Dendritic cell treated with granulocyte-macrophage colony-stimulating factor and Interleukin-4, amounts not matched to agents 40 ng/mL and 50 ng/mL, for 4 days (primary cell): ENCODE results near the gene SMAD2.
"Not testable (repeated sequence)": the region's sequence is repeated elsewhere in the genome, so short reads cannot be mapped to it uniquely, and the experiment has no call there.

Experiments
- H3K27ac Mint-ChIP-seq: one replicate; pipeline ENCODE4 v1.8.0; 2022; ENCODE audit warnings: mild to moderate bottlenecking, mixed read lengths
- H3K27me3 Mint-ChIP-seq: one replicate; pipeline ENCODE4 v1.8.0; 2022; ENCODE audit warnings: mild to moderate bottlenecking, mixed read lengths
- H3K36me3 Mint-ChIP-seq: one replicate; pipeline ENCODE4 v1.8.0; 2022; ENCODE audit warnings: low read depth, mixed read lengths
- H3K4me1 Mint-ChIP-seq: one replicate; pipeline ENCODE4 v1.8.0; 2022; ENCODE audit warnings: low read depth, mixed read lengths
- H3K4me3 Mint-ChIP-seq: one replicate; pipeline ENCODE4 v1.8.0; 2022; ENCODE audit warnings: mild to moderate bottlenecking, moderate library complexity, mixed read lengths
- H3K9me3 Mint-ChIP-seq: one replicate; pipeline ENCODE4 v1.8.0; 2022; ENCODE audit warnings: mixed read lengths
- intact Hi-C: fragments of 100-400 bp; cut with micrococcal nuclease; formaldehyde crosslinking; loops from one replicate; pipeline ENCODE4 v1.15.0; 2022

SMAD2 gene

DNA sequence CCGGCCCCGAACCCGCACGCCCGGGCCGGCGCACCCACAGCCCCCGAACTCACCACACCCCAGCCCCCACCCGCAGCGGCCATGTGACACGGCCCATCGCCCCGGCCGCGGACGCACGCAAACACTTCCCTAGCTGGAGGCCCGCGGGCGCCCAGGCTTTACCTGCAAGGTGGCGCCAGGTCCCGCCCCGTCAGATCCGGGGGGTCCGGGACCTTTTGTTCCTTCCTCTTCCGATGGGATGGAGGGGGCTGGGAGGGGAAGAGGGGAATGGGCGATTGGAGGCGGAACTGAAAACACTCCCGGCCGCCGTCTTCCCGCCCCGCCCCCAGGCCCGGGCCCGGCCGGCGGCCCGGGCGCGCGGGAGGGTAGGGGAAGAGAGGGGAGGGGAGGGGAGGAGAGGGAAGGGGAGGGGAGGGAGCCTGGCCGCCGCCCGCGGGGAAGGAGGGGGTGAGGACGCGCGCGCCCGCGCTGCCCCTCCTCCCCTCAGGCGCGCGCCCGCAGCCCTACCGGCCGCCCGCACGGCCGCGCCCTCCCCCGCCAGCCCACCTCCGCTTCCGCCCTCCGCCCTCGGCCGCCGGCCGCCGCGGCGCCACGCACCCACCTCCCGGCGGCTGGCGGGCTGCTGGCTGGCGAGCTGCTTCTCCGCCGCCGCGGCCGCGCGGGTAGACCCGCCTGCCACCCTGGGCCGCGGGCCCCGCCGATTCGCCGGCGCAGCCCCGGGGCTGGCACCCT, at the start of gene SMAD2:
SMAD2 (minus strand) TSS at position 461 of the 732 bp plus-strand sequence. CDS start 33,903 bp downstream, outside the sequence.
- Mint-ChIP-seq H3K9me3 (no peaks in the 10 kb centered on the region), H3K4me3 (peak within 1 kb of the TSS; percentile 87), H3K36me3 (peaks cover 20% of the 10 kb centered on the region), H3K27ac (peak within 1 kb of the TSS; percentile 93), H3K27me3 (no peaks in the 10 kb centered on the region), H3K4me1 (peaks cover 49% of the 10 kb centered on the region)
- intact Hi-C loops, result loop anchor here (5.0 kb wide), 3 partner anchors 57 to 1557 kb away; partner anchors contain the start of gene C18orf32

DNA sequence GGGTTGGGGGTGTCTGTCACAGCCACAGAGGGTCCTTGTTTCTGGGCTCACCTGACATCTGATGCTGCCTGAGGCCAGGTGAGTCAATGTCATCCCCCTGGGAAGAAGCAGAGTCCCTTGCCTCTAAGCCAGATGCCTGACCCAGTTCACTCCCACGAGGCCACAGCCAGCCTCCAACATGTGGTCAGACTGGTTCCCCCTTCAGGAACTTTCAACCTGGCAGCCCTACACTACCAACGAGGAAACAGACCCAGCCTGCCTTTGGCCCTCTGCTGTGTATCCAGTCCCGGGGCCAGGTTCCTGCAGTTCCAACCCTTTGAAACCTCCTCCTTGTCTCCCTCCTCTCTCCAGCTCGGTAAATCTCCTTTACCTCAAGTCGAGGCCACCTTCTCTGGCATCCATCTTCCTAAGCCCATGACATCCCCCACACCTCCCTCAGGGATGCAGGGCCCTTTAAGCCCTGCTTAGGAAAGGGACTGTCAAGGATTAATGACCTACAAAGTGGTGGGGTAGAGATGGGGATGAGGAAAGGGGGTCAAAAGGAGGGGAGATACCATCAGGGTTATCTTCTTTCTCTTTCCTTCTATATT, 49.2 kb upstream of the SMAD2 start:
- H3K27me3 Mint-ChIP-seq, result peaks cover 4% of the 10 kb centered on the region
- no peak overlapping the region for H3K27ac Mint-ChIP-seq
- H3K36me3 Mint-ChIP-seq, result no peaks in the 10 kb centered on the region
- H3K4me3 Mint-ChIP-seq, result no peak overlapping the region
- peaks cover 25% of the 10 kb centered on the region for H3K4me1 Mint-ChIP-seq
- intact Hi-C loops, result no loop called here
- no peaks in the 10 kb centered on the region for H3K9me3 Mint-ChIP-seq

DNA sequence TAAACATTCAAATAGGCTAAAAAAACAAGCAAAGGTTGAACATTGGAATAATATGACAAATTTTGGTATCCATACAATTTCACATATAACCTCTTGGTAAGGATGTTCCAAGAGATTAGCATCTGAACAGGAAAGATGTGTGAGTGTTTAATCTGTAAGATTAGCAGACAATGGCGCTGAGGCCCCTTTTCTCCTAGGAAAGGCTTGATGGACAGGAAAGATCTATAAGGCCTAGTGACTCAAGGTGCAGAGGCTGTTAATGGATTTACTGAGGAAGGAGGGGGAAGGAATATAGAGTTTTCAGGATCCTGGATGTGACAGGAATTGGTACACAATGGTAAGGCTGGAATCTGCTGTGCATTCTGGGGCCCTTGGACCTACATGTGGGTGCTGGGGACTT, 48.1 kb upstream of the SMAD2 start:
- Mint-ChIP-seq H3K9me3 (no peaks in the 10 kb centered on the region), H3K27ac (no peak overlapping the region), H3K36me3 (no peaks in the 10 kb centered on the region), H3K4me3 (no peak overlapping the region), H3K27me3 (peaks cover 6% of the 10 kb centered on the region), H3K4me1 (peaks cover 16% of the 10 kb centered on the region)
- intact Hi-C loops, result no loop called here

DNA sequence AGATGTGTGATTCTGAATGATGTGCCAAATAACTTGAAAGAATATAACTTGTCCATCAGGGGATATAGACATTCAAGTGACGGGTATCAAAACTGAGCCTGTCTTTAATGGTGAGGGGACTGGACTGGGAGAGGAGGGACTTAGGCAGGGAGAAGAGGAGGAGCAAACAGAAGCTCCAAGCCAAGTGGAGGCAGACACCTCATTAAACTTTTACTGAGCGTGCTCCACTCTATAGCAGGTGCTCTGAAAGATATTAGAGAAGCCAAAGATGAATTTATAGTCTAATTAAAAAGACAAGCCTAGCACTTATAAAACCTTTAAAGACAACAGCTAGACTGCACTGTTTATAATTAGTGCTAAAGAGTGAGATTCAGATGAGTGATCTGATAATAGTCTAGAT, 47.7 kb upstream of the SMAD2 start:
- H3K27ac Mint-ChIP-seq, result no peak overlapping the region
- H3K4me1 Mint-ChIP-seq, result peaks cover 11% of the 10 kb centered on the region
- no peaks in the 10 kb centered on the region for H3K36me3 Mint-ChIP-seq
- intact Hi-C loops, result no loop called here
- H3K27me3 Mint-ChIP-seq, result peaks cover 8% of the 10 kb centered on the region
- H3K4me3 Mint-ChIP-seq, result no peak overlapping the region
- H3K9me3 Mint-ChIP-seq, result no peaks in the 10 kb centered on the region

DNA sequence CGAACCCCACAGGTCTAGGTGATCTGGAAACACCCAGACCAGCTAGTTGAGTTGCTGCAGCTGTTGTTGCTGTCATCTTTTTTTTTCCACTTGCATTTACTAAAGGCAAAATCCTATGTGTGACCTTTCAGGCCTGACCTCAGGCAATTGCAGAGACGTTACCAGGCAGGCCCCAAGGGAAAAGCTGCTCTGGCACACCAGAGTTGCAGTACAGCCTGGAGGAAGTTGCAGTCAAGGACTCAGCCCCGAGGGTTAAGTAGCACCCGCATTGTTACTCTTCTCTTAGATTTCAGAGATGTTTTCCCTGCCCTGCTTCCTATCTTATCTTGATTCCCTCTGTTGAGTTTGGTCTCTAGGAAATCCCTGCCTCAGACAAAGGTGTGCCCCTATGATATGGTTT, 45.2 kb upstream of the SMAD2 start:
- H3K27ac Mint-ChIP-seq, result no peak overlapping the region
- H3K4me1 Mint-ChIP-seq, result peaks cover 20% of the 10 kb centered on the region
- intact Hi-C loops, result no loop called here
- peaks cover 8% of the 10 kb centered on the region for H3K27me3 Mint-ChIP-seq
- no peaks in the 10 kb centered on the region for H3K36me3 Mint-ChIP-seq
- no peaks in the 10 kb centered on the region for H3K9me3 Mint-ChIP-seq
- H3K4me3 Mint-ChIP-seq, result no peak overlapping the region

DNA sequence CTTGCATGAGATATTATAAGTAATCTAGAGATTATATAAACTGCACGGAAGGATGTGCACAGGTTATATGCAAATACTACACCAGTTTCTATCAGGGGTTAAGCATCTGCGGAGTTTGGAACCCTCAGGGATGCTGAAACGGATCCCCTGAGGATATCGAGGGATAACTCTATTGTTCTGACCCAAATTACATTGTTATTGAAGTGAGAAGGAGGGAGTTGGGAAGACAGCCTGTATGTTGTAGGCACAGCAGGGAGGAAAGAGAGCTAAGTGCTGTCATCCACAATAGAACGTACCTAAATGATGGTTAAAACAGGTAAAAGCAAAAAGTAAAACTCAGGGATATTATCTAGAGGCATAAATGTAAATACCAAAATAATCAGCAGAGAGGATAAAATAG, 44.6 kb upstream of the SMAD2 start:
- peaks cover 8% of the 10 kb centered on the region for H3K27me3 Mint-ChIP-seq
- H3K4me1 Mint-ChIP-seq, result peaks cover 26% of the 10 kb centered on the region
- H3K27ac Mint-ChIP-seq, result no peak overlapping the region
- H3K9me3 Mint-ChIP-seq, result no peaks in the 10 kb centered on the region
- intact Hi-C loops, result no loop called here
- no peak overlapping the region for H3K4me3 Mint-ChIP-seq
- H3K36me3 Mint-ChIP-seq, result no peaks in the 10 kb centered on the region

DNA sequence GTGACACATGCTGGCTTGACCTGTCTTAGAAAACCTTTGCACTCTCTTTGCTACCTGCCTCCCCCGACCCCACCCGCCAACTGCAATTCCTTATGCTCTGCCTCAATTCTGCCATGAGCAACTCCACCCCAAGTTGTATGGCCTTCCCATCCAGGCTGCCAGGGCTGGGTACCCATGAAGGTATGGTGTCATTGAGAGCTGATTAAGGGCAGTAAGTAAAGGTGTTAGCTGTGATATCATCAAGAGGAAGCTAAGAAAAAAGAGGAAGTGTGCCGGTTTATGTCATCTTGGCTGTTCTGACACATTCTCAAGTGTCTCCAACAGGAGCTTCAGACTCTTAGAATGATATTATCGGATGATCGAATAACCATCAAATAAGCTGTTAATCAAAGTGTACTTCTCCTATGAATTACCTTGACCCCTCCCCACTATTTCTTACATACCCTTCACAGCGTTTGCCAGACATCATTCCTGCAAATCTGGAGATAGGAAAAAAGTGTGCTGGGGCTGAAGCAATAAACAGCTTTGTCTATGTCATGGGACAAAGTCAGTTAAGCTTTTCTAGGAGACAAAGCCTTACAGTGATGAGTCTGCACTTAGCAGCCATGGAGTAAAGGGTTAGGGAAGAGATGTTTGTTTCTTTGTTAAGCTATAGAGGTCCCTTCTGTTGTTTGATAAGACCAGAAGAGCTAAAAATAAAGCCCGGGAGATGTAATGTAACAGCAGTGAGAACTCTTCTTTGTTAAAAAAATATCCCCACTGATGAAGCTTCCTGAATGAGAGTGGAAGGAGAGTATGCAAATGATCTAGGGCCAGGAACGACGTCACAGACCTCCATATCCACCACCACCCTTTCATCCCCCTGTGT, 40.4 kb upstream of the SMAD2 start:
- no peak overlapping the region for H3K4me3 Mint-ChIP-seq
- peak overlapping the region; percentile 65 for H3K27ac Mint-ChIP-seq
- H3K4me1 Mint-ChIP-seq, result peaks cover 26% of the 10 kb centered on the region
- intact Hi-C loops, result no loop called here
- H3K36me3 Mint-ChIP-seq, result no peaks in the 10 kb centered on the region
- H3K9me3 Mint-ChIP-seq, result no peaks in the 10 kb centered on the region
- H3K27me3 Mint-ChIP-seq, result peaks cover 4% of the 10 kb centered on the region

DNA sequence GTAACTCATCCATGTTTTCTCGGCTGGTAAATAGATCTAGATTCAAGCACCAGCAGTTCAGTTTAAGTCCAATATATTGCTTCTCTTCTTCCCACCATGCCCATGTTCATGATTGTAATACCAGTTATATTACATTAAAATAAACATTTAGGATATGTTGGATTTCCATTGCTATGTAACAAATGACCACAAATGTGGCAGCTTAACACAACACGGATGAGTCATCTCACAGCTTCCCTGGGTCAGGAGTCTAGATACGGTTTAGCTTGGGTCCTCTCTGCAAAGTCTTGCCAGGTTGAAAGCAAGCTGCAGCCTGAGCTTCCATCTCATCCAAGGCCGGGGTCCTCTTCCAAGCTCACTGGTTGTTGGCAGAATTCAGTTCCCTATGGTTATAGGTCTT, 39.4 kb upstream of the SMAD2 start:
- Mint-ChIP-seq H3K4me3 (no peak overlapping the region), H3K27ac (no peak overlapping the region), H3K4me1 (peaks cover 26% of the 10 kb centered on the region), H3K36me3 (no peaks in the 10 kb centered on the region), H3K27me3 (peaks cover 4% of the 10 kb centered on the region), H3K9me3 (no peaks in the 10 kb centered on the region)
- intact Hi-C loops, result no loop called here

DNA sequence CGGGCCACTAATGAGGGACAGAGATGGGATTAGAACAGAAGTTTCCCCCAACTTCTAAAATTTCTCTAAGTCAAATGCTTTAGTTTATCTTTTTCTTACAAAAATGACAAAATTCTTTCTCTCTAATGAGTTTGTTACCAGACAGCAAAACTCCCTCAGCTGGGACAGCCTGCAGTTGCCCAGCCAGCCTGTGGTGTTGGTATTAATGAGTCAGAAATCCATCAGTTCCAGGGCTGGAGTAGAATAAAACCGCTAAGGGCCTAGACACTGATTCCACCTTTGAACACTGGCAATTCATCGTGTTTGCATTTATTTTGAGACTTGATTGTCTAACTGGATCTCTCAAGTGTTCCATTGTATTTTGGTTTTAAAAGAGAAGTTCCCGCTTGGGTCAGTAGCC, 38.3 kb upstream of the SMAD2 start:
- Mint-ChIP-seq H3K9me3 (no peaks in the 10 kb centered on the region), H3K36me3 (no peaks in the 10 kb centered on the region), H3K27ac (no peak overlapping the region), H3K4me1 (peaks cover 26% of the 10 kb centered on the region), H3K4me3 (no peak overlapping the region), H3K27me3 (peaks cover 3% of the 10 kb centered on the region)
- intact Hi-C loops, result no loop called here

DNA sequence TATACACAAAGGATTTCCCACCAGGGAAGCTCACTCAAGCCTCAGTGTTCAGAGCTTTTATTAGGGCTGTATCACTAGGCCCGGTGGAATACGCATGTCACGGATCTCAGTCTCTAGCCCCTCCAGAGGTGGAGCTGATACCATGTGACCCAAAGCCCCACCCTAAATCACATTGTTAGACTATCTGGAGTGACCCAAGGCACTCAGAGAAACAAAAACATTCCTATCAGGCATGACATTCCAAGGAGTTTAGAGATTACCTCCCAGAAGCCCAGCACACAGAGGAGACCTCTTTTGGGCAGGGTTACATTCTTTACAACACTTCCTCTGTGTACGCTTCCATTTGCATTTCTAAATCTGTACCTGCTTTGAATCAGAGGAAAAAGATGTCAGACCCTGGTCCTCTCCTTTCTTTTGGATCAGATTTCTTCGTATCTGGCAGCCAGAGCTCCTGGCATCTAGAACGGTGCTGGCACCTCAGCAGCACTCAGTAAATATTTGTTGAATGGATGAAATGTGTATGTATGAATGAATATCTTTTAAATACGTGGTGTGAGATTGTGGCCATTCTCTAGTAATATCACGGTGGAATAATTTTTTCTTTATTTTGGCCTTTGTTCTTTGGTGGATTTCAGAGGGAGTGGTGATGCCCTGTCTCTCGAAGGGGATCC, 37.7 kb upstream of the SMAD2 start:
- no peaks in the 10 kb centered on the region for H3K27me3 Mint-ChIP-seq
- H3K4me1 Mint-ChIP-seq, result peaks cover 26% of the 10 kb centered on the region
- intact Hi-C loops, result no loop called here
- no peaks in the 10 kb centered on the region for H3K36me3 Mint-ChIP-seq
- H3K4me3 Mint-ChIP-seq, result no peak overlapping the region
- no peak overlapping the region for H3K27ac Mint-ChIP-seq
- no peaks in the 10 kb centered on the region for H3K9me3 Mint-ChIP-seq

DNA sequence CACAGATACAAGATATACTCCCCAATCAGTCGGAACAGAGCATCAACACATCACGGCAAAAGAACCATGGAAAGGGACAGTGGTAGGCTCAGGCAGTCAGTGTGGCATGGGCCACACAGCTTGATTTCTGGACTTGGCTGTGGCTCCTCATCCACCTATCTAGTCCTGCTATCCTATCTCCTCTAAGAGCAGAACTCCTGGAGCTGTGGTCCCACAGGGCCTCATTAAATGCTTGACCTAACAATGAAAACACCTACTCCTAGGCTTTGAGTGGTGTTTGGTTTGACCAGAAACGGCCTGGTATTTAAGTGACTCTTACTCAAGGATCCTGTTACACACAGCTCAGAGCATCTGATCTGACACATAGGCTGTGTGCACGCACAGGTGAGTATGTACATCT, 33.6 kb upstream of the SMAD2 start:
- H3K27ac Mint-ChIP-seq, result no peak overlapping the region
- H3K4me1 Mint-ChIP-seq, result no peaks in the 10 kb centered on the region
- peaks cover 35% of the 10 kb centered on the region for H3K9me3 Mint-ChIP-seq
- no peak overlapping the region for H3K4me3 Mint-ChIP-seq
- intact Hi-C loops, result no loop called here
- H3K36me3 Mint-ChIP-seq, result no peaks in the 10 kb centered on the region
- no peaks in the 10 kb centered on the region for H3K27me3 Mint-ChIP-seq

DNA sequence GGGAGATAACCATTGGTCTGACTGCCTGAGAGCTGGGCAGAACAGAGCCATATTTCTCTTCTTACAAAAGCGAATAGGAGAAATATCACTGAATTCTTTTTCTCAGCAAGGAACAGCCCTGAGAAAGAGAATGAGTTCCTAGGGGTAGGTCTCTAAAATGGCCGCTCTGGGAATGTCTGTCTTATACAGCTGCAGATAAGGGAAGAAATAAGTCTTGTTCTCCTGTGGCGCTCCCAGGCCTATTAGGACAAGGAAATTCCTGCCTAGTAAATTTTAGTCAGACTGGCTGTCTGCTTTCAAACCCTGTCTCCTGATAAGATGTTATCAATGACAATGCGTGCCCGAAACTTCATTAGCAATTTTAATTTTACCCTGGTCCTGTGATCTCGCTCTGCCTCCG, 30.5 kb upstream of the SMAD2 start:
- H3K27me3 Mint-ChIP-seq, H3K27ac Mint-ChIP-seq, H3K36me3 Mint-ChIP-seq, H3K4me1 Mint-ChIP-seq, intact Hi-C loops, H3K4me3 Mint-ChIP-seq: not testable (repeated sequence)
- peaks cover 35% of the 10 kb centered on the region for H3K9me3 Mint-ChIP-seq

DNA sequence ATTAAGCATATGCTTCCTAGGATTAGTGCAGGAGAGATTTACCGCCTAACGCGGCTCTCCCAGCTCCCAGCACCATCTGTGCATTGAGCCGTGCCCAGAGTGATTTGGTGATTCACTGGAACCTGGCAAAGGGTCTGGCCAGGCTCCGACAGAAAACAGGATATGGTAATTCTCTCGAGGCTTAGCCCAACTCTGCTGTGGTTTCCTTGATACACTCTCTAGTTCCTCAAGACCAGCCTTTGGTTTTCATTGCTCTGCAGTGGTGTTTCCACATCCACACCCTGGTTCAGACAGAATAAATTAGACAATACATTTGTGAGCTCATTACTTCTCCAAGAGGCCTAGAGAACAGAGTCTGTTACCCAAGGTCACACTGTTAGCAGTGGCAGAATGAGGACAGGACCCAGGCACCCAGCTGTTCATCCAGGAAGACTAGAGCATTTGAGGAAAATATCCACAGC, 23.0 kb upstream of the SMAD2 start:
- Mint-ChIP-seq H3K27me3 (peaks cover 8% of the 10 kb centered on the region), H3K9me3 (no peaks in the 10 kb centered on the region), H3K27ac (peak overlapping the region; percentile 55), H3K4me3 (no peak overlapping the region), H3K4me1 (peaks cover 13% of the 10 kb centered on the region), H3K36me3 (no peaks in the 10 kb centered on the region)
- intact Hi-C loops, result no loop called here

DNA sequence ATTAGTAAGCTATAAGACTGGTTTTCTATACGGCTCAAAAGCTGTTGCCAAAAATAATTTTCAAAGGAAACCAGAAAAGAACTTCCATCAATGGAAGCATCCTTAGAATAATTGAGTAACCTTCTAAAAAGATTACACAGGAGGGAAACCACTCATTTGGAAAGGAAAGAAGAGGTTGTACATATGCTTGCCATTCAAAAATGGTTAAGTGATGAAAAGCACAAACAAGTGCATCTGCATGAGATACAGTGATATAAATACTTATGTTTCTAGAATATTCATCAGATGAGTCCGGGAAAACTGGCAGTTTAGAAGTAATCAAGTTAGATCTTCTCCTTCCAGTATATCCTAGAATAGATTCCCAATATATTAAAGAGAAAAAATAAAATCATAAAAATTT, 20.1 kb upstream of the SMAD2 start:
- peaks cover 13% of the 10 kb centered on the region for H3K4me1 Mint-ChIP-seq
- H3K9me3 Mint-ChIP-seq, result no peaks in the 10 kb centered on the region
- H3K36me3 Mint-ChIP-seq, result no peaks in the 10 kb centered on the region
- H3K4me3 Mint-ChIP-seq, result no peak overlapping the region
- H3K27me3 Mint-ChIP-seq, result peaks cover 3% of the 10 kb centered on the region
- H3K27ac Mint-ChIP-seq, result no peak overlapping the region
- intact Hi-C loops, result no loop called here
